Inflammatory macrophage treated with lipopolysaccharide for 1 hour (primary cell): ENCODE results near the gene PCDHB12.
"Not testable (repeated sequence)": the region's sequence is repeated elsewhere in the genome, so short reads cannot be mapped to it uniquely, and the experiment has no call there.

ENCODE experiments used
- DNase-seq, 2 donors: peaks; one replicate each; pipeline ENCODE4 v3.0.0-alpha.2; 2020 to 2022

PCDHB12 gene

GRCh38 chr5:141210849-141211248 lies 2.3 kb downstream of the PCDHB12 start:
- not testable (repeated sequence) for DNase-seq

DNA sequence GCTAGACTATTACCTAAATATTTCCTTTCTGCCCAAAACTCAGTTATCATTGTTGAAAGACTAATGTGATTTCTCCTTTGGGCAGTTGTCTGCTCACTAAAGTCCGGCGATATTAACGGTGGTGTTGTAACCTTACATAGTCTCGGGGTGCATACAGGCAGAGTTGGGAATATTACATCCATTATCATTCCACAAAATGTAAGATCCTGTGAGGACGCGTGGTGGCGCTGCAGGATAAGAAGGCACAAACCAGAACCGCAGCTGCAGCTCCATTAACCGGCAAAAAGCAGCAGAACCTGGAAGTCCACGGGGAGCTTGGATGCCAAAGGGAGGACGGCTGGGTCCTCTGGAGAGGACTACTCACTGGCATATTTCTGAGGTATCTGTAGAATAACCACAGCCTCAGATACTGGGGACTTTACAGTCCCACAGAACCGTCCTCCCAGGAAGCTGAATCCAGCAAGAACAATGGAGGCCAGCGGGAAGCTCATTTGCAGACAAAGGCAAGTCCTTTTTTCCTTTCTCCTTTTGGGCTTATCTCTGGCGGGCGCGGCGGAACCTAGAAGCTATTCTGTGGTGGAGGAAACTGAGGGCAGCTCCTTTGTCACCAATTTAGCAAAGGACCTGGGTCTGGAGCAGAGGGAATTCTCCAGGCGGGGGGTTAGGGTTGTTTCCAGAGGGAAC lies 5.3 kb downstream of the PCDHB12 start, which contains the start of gene PCDHB13:
PCDHB13 (plus strand) TSS at position 264 of the 684 bp plus-strand sequence; CDS start at position 469, 205 bp downstream.
- not testable (repeated sequence) for DNase-seq

DNA sequence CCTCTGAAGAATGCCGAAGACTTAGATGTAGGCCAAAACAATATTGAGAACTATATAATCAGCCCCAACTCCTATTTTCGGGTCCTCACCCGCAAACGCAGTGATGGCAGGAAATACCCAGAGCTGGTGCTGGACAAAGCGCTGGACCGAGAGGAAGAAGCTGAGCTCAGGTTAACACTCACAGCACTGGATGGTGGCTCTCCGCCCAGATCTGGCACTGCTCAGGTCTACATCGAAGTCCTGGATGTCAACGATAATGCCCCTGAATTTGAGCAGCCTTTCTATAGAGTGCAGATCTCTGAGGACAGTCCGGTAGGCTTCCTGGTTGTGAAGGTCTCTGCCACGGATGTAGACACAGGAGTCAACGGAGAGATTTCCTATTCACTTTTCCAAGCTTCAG lies 6.1 kb downstream of the PCDHB12 start:
- DNase-seq, result not testable (repeated sequence)

DNA sequence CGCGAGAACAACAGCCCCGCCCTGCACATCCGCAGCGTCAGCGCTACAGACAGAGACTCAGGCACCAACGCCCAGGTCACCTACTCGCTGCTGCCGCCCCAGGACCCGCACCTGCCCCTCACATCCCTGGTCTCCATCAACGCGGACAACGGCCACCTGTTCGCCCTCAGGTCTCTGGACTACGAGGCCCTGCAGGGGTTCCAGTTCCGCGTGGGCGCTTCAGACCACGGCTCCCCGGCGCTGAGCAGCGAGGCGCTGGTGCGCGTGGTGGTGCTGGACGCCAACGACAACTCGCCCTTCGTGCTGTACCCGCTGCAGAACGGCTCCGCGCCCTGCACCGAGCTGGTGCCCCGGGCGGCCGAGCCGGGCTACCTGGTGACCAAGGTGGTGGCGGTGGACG lies 7.0 kb downstream of the PCDHB12 start:
- DNase-seq, result not testable (repeated sequence)

GRCh38 chr5:141216035-141216434 lies 7.5 kb downstream of the PCDHB12 start:
- DNase-seq, result not testable (repeated sequence)

GRCh38 chr5:141223112-141223783 lies 14.7 kb downstream of the PCDHB12 start, which contains the start of gene PCDHB14:
TSS of gene PCDHB14 (plus strand) at chr5:141223343. CDS start at chr5:141223506, 163 bp downstream.
- DNase-seq, result no peak

DNA sequence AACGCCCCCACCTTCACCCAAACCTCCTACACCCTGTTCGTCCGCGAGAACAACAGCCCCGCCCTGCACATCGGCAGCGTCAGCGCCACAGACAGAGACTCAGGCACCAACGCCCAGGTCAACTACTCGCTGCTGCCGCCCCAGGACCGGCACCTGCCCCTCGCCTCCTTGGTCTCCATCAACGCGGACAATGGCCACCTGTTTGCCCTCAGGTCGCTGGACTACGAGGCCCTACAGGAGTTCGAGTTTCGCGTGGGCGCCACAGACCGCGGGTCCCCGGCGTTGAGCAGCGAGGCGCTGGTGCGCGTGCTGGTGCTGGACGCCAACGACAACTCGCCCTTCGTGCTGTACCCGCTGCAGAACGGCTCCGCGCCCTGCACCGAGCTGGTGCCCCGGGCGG lies 16.3 kb downstream of the PCDHB12 start:
- DNase-seq, result not testable (repeated sequence)

DNA sequence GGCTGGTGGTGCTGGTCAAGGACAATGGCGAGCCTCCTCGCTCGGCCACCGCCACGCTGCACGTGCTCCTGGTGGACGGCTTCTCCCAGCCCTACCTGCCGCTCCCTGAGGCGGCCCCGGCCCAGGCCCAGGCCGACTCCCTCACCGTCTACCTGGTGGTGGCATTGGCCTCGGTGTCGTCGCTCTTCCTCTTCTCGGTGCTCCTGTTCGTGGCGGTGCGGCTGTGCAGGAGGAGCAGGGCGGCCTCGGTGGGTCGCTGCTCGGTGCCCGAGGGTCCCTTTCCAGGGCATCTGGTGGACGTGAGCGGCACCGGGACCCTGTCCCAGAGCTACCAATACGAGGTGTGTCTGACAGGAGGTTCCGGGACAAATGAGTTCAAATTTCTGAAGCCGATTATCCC lies 16.9 kb downstream of the PCDHB12 start:
- DNase-seq, result not testable (repeated sequence)

- no peak for DNase-seq
Observed at GRCh38 chr5:141234109-141234667, 25.7 kb downstream of the PCDHB12 start.

DNA sequence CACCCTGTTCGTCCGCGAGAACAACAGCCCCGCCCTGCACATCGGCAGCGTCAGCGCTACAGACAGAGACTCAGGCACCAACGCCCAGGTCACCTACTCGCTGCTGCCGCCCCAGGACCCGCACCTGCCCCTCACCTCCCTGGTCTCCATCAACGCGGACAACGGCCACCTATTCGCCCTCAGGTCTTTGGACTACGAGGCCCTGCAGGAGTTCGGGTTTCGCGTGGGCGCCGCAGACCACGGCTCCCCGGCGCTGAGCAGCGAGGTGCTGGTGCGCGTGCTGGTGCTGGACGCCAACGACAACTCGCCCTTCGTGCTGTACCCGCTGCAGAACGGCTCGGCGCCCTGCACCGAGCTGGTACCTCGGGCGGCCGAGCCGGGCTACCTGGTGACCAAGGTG lies 27.4 kb downstream of the PCDHB12 start:
- not testable (repeated sequence) for DNase-seq

DNA sequence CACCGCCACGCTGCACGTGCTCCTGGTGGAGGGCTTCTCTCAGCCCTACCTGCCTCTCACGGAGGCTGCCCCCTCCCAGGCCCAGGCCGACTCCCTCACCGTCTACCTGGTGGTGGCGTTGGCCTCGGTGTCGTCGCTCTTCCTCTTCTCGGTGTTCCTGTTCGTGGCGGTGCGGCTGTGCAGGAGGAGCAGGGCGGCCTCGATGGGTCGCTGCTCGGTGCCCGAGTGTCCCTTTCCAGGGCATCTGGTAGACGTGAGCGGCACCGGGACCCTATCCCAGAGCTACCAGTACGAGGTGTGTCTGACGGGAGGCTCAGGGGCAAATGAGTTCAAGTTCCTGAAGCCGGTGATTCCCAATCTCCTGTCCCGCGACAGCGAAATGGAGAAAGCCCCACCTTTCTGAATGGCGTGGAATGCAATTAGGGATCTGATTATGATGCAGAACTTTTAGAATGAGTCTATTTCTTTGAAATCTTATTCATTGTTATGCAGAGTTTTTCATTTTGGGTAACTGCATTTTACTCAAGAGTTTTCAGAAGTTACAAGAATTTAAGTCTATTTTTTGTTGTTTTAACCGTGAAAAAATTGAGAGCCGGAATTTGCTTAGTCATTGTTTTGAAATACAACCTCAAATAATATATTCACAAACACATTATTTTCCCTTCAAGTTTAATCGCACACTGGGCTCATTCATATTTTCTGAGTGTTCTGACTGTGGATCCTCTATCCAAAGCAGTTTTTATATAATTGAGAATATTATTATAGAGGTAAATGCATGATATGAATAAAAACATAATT lies 28.2 kb downstream of the PCDHB12 start:
- no peak for DNase-seq

DNA sequence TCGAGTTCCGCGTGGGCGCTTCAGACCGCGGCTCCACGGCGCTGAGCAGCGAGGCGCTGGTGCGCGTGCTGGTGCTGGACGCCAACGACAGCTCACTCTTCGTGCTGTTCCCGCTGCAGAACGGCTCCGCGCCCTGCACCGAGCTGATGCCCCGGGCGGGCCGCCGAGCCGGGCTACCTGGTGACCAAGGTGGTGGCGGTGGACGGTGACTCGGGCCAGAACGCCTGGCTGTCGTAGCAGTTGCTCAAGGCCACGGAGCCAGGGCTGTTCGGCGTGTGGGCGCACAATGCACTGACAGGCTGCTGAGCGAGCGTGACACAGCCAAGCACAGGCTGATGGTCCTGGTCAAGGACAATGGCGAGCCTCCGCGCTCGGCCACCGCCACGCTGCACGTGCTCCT lies 33.0 kb downstream of the PCDHB12 start:
- DNase-seq, result no peak

- DNase-seq, result peak in 1 of 2 donors; percentile 1
Observed at GRCh38 chr5:141245250-141245717, 36.8 kb downstream of the PCDHB12 start, which contains the start of gene PCDHB15. TSS of gene PCDHB15 (plus strand) at chr5:141245395. CDS start at chr5:141245579, 184 bp downstream.

DNA sequence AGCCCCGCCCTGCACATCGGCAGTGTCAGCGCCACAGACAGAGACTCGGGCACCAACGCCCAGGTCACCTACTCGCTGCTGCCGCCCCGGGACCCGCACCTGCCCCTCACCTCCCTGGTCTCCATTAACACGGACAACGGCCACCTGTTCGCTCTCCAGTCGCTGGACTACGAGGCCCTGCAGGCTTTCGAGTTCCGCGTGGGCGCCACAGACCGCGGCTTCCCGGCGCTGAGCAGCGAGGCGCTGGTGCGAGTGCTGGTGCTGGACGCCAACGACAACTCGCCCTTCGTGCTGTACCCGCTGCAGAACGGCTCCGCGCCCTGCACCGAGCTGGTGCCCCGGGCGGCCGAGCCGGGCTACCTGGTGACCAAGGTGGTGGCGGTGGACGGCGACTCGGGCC lies 38.5 kb downstream of the PCDHB12 start:
- DNase-seq, result not testable (repeated sequence)

GRCh38 chr5:141247434-141247833 lies 38.9 kb downstream of the PCDHB12 start:
- not testable (repeated sequence) for DNase-seq

DNA sequence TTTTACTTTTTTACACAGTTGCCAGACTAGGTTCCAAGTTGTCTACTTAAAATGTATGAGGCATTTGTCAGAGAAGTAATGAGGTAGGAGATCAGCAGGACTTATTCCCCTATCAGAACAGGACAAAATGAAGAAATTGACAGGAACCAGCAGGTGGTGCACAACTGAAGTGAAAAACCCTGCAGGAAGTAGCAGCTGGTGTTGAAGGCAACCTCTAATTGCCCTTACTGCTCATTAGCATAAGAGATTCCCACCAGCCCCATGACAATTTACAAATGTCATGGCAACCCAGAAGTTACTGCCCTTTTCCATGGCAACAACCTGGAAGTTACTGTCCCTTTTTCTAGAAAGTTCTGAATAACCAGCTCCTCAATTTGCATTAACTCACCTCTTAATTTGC lies 42.1 kb downstream of the PCDHB12 start:
- no peak for DNase-seq

GRCh38 chr5:141258464-141258863 lies 49.9 kb downstream of the PCDHB12 start:
- no peak for DNase-seq

GRCh38 chr5:141258948-141259347 lies 50.4 kb downstream of the PCDHB12 start:
- DNase-seq, result no peak

DNA sequence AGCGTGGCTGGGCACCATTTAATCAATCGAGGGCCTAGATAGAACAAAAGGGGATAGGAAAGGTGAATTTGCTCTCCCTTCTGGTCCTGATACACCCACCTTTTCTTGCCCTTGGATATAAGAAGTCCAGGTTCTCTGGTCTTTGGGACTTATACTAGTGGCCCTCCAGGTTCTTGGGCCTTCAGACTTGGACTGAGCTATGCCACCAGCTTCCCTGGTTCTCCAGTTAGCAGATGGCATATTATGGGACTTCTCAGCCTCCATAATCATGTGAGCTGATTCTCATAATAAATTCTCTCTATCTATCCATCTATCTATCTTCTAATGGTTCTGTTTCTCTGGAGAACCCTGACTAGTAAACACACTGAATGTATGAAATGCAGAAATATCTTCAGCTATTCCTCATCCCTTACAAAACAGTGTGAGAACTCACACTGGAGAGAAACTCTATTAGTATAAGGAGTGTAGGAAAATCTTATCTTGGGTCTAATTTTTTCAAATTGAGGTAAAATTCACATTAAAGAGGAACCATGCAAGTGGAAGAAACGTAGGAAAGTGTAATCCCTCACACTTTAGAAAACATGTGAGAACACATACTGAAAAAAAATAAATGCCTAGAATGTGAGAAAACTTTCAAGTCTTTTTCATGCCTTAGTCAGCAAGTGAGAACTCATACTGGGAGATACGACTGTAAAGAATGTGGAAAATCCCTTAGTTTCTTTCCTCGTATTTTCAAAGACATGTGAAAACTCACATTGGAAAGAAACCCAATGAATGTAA lies 52.1 kb downstream of the PCDHB12 start:
- peak in 1 of 2 donors; percentile 3 for DNase-seq

DNA sequence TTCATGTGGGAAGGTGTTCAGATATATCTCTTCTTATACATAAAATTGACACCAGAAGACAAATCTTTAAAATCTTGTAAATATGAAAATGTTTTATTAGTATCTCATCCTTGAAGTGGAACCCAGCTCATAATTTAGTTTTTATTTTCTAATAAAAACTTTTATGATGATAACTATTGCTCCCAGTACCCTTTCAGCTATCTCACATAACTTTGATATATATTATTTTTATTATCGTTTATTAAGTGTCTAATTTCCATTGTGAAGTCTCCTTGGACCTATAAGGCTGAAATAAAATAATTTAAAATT lies 52.7 kb downstream of the PCDHB12 start:
- no peak for DNase-seq
